ENCODE data around the gene SLC27A4. TPM values are rescaled to one million over a fixed set of nuclear protein-coding genes. Genes with fewer than 3 reads are reported as not detected.

Gene SLC27A4
- polyA plus RNA-seq, 2 of the 4 experiments (the other 2 are of a cell fraction): 14.5 to 27.0 TPM

DNA sequence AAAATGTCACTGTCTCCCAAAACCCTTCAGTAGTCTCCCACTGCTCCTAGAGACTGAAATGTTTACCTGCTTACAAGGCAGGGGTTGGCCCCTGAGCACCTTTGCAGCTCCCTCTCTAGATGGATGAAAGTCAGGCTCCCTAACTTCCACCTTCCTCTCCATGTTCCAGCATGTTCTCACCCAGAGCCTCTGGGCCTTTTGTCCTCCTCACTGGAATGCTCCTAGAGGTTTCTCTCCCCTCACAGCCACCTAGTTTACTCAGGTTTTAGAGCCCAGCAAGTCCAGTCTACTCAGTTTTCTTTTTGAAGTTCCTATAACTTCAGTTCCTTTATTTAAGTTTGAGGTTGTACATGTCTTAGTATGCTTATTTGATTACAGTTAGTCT is 30.0 kb downstream of the SLC27A4 start:
- DNase-seq (ENCODE audit: low read depth in 1 of 2, low spot score in 1 of 2) (no peak), FAIRE-seq (no peak), ATAC-seq (peak; percentile 7 to 21; a peak in 3 of 6 replicates)
- Histone ChIP-seq H3K27ac (peak overlapping the region; percentile 89 to 90), H3K4me3 (peak overlapping the region; percentile 83), H3K9me3 (no peaks in the 10 kb centered on the region), H3K4me1 (peaks cover 19% of the 10 kb centered on the region; the same call in 2 of the 3 replicates), H3K4me2 (peak overlapping the region; percentile 77)
- TF ChIP-seq RCOR1 (IDR thresholded peaks at IDR 0.05; ENCODE audit: low read depth, low read length) (no peak), RARB (CRISPR knock-in tag; IDR thresholded peaks at IDR 0.05) (no peak), HEYL (CRISPR knock-in tag; IDR thresholded peaks at IDR 0.05) (no peak), ZFP36 (IDR thresholded peaks at IDR 0.05; ENCODE audit: borderline replicate concordance, partially characterized antibody) (no peak)
- ChIA-PET POLR2A (interaction anchor here (1.5 to 2.3 kb wide), 5 partner anchors 9 to 94 kb away, joined by 4 to 34 read pairs (median 6); partner anchors contain the start of genes CERCAM, GOLGA2, SLC27A4 and SWI5), CTCF (interaction anchor here (1.0 to 5.0 kb wide), 7 partner anchors 8 to 75 kb away, joined by 3 to 39 read pairs (median 11); partner anchors contain the start of gene CERCAM)

DNA sequence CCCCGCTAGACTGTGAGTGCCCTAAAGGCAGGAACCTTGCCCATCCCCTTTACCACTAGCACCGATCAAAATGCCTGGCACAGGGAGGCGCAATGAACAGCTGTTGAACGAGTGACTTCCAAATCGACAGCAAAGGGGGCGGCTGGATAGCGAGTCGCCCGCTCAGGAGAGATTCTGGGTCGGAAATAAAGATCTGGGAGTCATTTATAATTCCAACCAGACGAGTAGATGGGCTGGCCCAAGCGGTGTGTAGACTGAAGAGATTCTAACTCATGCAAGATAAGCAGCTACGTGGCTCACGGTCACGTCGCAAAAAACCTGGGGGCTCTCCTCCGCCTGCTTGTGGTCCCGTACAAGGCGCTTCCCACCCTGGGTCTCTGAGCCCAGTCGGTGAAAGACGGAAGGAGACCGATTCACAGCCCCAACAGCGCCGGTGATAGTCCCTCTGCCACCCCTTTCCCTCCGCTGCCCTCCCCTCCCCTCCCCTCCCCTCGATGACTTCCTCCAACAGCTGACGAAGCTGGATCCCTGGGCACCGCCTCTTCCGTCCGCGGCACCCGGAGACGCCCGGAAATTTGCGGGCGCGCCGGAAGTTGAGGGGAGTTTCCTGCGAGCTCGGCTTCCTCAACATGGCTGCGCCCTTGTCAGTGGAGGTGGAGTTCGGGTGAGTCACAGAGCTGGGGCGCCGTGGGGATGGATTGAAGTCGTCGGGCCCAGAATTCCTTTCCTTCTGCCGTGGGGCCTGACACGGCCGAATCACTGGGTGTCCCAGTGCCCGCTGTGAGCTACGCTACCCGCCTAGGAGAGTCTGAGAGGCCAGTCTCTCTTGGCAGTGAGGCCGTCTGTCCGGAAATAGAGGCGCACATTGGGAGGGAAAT is 30.7 kb downstream of the SLC27A4 start, which contains the start of gene URM1:
URM1 (plus strand) TSS at position 623 of the 878 bp plus-strand sequence; CDS start at position 630, 7 bp downstream.
- Histone ChIP-seq H3K4me2 (peak within 1 kb of the TSS; percentile 96), H3K4me3 (peak within 1 kb of the TSS; percentile 83), H3K9me3 (no peaks in the 10 kb centered on the region), H3K27ac (peak within 1 kb of the TSS; percentile 89 to 90), H3K4me1 (peaks cover 19% of the 10 kb centered on the region; the same call in 2 of the 3 replicates)
- ATAC-seq: peak; percentile 96 to 98
- peak; percentile 94 to 97 for DNase-seq (ENCODE audit: low read depth in 1 of 2, low spot score in 1 of 2)
- ChIA-PET CTCF (interaction anchor here (1.0 to 5.0 kb wide), 9 partner anchors 9 to 75 kb away, joined by 3 to 39 read pairs (median 5); partner anchors contain the start of gene CERCAM), POLR2A (interaction anchor here (0.5 to 2.3 kb wide), 12 partner anchors 10 to 264 kb away, joined by 3 to 34 read pairs (median 5); partner anchors contain the start of genes CERCAM, GOLGA2, SLC27A4 and SWI5)
- 2% methylated on average over 31 of the region's 55 CpGs for WGBS (ENCODE audit: missing lambda C conversion rate)
- FAIRE-seq: no peak
- peak; percentile 28; the same call in 2 of the 3 replicates for TF ChIP-seq CTCF (IDR thresholded peaks at IDR 0.05)
- TF ChIP-seq, protein P1, sequence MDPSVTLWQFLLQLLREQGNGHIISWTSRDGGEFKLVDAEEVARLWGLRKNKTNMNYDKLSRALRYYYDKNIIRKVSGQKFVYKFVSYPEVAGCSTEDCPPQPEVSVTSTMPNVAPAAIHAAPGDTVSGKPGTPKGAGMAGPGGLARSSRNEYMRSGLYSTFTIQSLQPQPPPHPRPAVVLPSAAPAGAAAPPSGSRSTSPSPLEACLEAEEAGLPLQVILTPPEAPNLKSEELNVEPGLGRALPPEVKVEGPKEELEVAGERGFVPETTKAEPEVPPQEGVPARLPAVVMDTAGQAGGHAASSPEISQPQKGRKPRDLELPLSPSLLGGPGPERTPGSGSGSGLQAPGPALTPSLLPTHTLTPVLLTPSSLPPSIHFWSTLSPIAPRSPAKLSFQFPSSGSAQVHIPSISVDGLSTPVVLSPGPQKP (IDR thresholded peaks at IDR 0.05; ENCODE audit: low read depth, low read length): 0 out of 2 replicates have a peak, but pooled peaks have one; percentile 7
- TF ChIP-seq RAD21 (conservative IDR thresholded peaks at IDR 0.05 in 1 of 2, IDR thresholded peaks at IDR 0.05 in 1 of 2): no peak
- TF ChIP-seq, protein P2, sequence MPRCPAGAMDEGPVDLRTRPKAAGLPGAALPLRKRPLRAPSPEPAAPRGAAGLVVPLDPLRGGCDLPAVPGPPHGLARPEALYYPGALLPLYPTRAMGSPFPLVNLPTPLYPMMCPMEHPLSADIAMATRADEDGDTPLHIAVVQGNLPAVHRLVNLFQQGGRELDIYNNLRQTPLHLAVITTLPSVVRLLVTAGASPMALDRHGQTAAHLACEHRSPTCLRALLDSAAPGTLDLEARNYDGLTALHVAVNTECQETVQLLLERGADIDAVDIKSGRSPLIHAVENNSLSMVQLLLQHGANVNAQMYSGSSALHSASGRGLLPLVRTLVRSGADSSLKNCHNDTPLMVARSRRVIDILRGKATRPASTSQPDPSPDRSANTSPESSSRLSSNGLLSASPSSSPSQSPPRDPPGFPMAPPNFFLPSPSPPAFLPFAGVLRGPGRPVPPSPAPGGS (IDR thresholded peaks at IDR 0.05): 0 out of 3 replicates have a peak, but pooled peaks have one; percentile 30
- no peak for TF ChIP-seq RCOR1 (IDR thresholded peaks at IDR 0.05; ENCODE audit: low read depth, low read length)
- TF ChIP-seq JUN (IDR thresholded peaks at IDR 0.05): peak in 1 of 2 experiments; percentile 82; a peak in 1 of 5 replicates
- TF ChIP-seq HDAC2 (IDR thresholded peaks at IDR 0.05): peak; percentile 45; the same call in 1 of the 2 replicates
- peak; percentile 88 for TF ChIP-seq KDM5A (IDR thresholded peaks at IDR 0.05)
- TF ChIP-seq EP300 (IDR thresholded peaks at IDR 0.05): no peak
- no peak for TF ChIP-seq BHLHE40 (IDR thresholded peaks at IDR 0.05; ENCODE audit: low read depth, low read length)
- no peak for TF ChIP-seq HOXA7 (CRISPR knock-in tag; IDR thresholded peaks at IDR 0.05)
- no peak for TF ChIP-seq HOXB13 (CRISPR knock-in tag; IDR thresholded peaks at IDR 0.05; ENCODE audit: low read depth)
- TF ChIP-seq HOXB5 (CRISPR knock-in tag; IDR thresholded peaks at IDR 0.05): no peak
- peak; percentile 40; the same call in 1 of the 2 replicates for TF ChIP-seq MAZ (IDR thresholded peaks at IDR 0.05; ENCODE audit: borderline replicate concordance, low read depth, low read length)
- TF ChIP-seq MAX (IDR thresholded peaks at IDR 0.05): no peak; the same call in 1 of the 2 replicates
- TF ChIP-seq FOSB (CRISPR knock-in tag; IDR thresholded peaks at IDR 0.05): no peak
- no peak for TF ChIP-seq CEBPB (IDR thresholded peaks at IDR 0.05)
- TF ChIP-seq SREBF2 (IDR thresholded peaks at IDR 0.05): no peak
- peak; percentile 30; the same call in 1 of the 2 replicates for TF ChIP-seq PHF8 (IDR thresholded peaks at IDR 0.05; ENCODE audit: borderline replicate concordance, low read depth)
- TF ChIP-seq FOSL2 (IDR thresholded peaks at IDR 0.05): no peak
- peak; percentile 85 for TF ChIP-seq FOSL2 (CRISPR knock-in tag; IDR thresholded peaks at IDR 0.05)
- no peak for TF ChIP-seq ESRRA (IDR thresholded peaks at IDR 0.05; ENCODE audit: borderline replicate concordance, low read length)
- TF ChIP-seq, protein P3, sequence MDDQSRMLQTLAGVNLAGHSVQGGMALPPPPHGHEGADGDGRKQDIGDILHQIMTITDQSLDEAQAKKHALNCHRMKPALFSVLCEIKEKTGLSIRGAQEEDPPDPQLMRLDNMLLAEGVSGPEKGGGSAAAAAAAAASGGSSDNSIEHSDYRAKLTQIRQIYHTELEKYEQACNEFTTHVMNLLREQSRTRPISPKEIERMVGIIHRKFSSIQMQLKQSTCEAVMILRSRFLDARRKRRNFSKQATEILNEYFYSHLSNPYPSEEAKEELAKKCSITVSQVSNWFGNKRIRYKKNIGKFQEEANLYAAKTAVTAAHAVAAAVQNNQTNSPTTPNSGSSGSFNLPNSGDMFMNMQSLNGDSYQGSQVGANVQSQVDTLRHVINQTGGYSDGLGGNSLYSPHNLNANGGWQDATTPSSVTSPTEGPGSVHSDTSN (IDR thresholded peaks at IDR 0.05): peak; percentile 57; the same call in 1 of the 2 replicates
- no peak for TF ChIP-seq RFX5 (IDR thresholded peaks at IDR 0.05)
- TF ChIP-seq MAFK (IDR thresholded peaks at IDR 0.05; ENCODE audit: partially characterized antibody): no peak
- TF ChIP-seq POLR2AphosphoS2 (conservative IDR thresholded peaks at IDR 0.05; ENCODE audit: low read length): no peak

Data from A549 (cell line).